ENCODE data around the gene NKX6-2. TPM values are rescaled to one million over a fixed set of nuclear protein-coding genes. Genes with fewer than 3 reads are reported as not detected.

NKX6-2 gene
- total RNA-seq, 6 experiments from 2014 or later = not detected

DNA sequence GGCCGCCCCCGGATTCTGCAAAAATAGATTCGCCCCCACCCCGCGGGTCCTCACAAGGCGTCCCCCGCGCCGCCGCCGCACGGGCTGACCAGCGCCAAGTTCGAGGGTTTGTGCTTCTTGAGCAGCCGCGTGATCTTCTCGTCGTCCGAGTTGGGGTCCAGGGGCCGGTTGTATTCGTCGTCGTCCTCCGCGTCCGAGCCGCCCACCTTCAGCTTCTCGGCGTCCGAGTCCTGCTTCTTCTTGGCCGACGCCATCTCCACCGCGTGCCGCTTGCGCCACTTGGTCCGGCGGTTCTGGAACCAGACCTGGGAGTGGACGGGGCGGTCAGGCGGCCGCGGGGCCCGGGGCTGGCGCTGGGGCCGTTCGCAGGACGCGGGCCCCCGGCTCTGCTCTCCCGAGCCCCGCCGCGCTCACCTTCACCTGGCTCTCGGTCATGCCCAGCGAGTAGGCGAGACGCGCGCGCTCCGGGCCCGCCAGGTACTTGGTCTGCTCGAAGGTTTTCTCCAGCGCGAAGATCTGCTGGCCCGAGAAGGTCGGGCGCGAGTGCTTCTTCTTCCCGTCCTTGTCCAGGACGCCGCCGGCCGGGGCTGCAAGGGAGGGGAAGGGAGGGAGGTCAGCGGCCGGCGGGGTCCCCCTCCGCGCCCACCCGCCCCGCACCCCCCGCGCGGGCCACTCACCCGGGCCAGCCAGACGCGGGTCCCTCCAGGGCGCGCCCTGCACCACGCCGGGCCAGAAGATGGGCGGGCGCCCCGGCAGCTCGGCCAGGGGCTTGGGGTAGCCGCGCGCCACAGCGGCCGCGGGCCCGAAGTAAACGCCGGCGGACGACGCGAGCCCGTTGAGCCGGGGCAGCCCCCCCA, 853 bp downstream of the NKX6-2 start:
- no peak for DNase-seq
- peaks cover 6% of the 10 kb centered on the region for H3K9me3 Mint-ChIP-seq
- TF ChIP-seq, protein P1, sequence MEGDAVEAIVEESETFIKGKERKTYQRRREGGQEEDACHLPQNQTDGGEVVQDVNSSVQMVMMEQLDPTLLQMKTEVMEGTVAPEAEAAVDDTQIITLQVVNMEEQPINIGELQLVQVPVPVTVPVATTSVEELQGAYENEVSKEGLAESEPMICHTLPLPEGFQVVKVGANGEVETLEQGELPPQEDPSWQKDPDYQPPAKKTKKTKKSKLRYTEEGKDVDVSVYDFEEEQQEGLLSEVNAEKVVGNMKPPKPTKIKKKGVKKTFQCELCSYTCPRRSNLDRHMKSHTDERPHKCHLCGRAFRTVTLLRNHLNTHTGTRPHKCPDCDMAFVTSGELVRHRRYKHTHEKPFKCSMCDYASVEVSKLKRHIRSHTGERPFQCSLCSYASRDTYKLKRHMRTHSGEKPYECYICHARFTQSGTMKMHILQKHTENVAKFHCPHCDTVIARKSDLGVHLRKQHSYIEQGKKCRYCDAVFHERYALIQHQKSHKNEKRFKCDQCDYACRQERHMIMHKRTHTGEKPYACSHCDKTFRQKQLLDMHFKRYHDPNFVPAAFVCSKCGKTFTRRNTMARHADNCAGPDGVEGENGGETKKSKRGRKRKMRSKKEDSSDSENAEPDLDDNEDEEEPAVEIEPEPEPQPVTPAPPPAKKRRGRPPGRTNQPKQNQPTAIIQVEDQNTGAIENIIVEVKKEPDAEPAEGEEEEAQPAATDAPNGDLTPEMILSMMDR (IDR thresholded peaks at IDR 0.05) = no peak
- peaks cover 17% of the 10 kb centered on the region for H3K36me3 Mint-ChIP-seq (ENCODE audit: low read depth)
- no peaks in the 10 kb centered on the region for H3K4me1 Mint-ChIP-seq (ENCODE audit: low read depth)
- no peak overlapping the region for H3K27ac Mint-ChIP-seq
- H3K27me3 Mint-ChIP-seq (ENCODE audit: insufficient read depth) = peaks cover 22% of the 10 kb centered on the region
- H3K4me3 Mint-ChIP-seq = no peak overlapping the region

DNA sequence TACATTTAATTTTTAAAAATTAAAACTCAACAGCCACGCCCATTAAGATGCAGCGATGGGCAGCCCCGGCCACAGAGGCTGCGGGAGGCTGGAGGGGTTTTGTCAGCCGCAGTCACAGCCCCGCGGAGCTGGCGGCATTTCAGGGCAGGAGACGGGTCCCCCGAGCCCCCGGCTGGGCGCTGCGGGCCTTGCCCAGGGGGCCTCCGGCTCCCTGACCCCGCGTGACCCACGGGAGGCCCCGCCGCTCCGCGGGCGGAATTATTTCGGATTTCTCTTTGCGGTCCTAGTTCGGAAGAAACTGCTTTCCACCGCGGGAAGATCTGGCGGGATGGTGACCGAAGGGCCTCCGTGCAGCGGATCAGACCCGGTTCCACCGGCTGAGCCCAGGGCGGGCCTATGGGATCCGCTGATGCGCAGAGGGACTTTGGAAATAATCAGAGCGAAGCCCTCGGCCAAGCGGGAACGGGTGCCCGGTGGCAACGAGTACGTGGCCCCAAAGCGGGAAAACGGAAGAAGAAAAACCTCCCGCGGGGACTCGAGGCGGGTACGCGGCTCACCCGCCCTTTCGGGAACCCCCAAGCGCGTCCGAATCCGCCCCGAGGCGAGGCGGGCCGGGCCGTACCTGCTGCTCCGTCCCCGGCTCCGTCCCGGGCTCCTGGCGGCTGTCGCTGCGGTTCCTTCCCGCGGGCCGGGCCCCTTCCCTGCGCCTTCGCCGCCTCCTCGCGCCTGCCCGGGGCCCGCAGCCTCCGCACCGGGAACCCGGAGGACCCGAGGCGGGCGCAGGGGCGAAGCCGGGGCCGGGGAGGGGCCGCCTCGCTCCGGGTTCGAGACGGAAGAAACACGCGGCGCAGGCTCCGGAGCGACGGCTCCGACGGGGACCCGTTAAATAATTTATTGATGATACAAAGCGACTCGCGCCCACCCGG, 1.7 kb downstream of the NKX6-2 start:
- no peak overlapping the region for H3K4me3 Mint-ChIP-seq
- H3K9me3 Mint-ChIP-seq = peaks cover 6% of the 10 kb centered on the region
- H3K4me1 Mint-ChIP-seq (ENCODE audit: low read depth) = no peaks in the 10 kb centered on the region
- peaks cover 17% of the 10 kb centered on the region for H3K36me3 Mint-ChIP-seq (ENCODE audit: low read depth)
- no peak for DNase-seq
- no peak overlapping the region for H3K27ac Mint-ChIP-seq
- TF ChIP-seq, protein P1 (IDR thresholded peaks at IDR 0.05) = no peak
- H3K27me3 Mint-ChIP-seq (ENCODE audit: insufficient read depth) = peaks cover 19% of the 10 kb centered on the region

DNA sequence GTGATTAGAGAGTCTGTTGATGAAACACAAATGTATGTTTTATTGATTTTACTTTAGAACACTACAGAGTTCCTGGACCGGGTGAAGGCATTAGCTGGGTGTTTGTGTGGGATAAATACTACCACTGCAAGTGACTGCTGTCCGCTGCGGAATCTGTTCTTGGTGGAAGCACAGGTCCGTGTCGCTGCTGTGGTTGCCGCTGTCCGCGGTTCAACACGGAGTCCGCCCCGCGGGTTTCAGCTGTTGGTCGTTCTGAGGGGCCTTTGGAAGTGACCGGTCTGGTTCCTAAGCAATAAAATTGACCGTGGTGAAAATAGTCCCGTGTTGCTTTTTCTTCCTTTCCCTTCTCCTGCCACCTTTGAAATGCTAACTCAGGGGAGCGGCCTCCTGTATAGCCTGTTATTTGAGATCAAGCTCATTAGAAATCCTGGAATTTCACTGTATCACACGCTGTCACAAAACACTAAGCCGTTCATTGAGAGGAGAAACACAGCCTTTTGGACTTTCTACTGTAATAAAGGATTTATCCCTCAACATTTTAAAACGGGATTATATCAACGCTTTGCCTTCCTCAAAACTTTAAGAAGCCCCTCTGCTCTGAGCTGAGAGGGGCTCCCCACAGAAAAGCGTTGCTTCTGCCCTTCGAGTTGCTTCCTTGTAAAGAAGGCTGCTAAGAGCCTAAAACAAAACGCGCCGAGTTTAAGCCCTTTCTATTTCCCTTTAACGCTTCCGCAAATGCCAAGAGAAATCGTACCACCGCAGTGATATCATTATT, 2.6 kb downstream of the NKX6-2 start:
- no peaks in the 10 kb centered on the region for H3K4me1 Mint-ChIP-seq (ENCODE audit: low read depth)

DNA sequence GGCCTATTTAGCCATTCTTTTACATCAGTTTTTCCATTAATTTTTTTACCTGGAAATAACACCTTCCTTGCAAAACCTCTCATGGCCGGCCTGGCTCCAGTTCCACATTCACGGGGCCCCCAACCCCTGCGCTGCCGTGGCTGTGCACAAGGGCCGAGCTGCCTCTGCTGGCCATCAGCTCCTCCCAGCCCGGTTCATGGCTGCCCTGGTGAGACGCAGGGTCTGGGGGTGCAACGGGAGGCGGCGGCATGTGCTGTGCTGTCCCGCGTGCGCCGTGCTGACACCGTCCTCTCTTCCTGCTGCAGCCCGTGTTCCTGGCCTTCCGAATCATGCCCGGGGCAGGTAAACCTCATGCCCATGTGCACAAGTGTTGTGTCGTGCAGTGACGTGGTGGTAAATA, 4.4 kb downstream of the NKX6-2 start:
- Mint-ChIP-seq H3K27me3 (ENCODE audit: insufficient read depth) (peaks cover 19% of the 10 kb centered on the region), H3K4me3 (no peak overlapping the region)

More for the DNA sequence above, 2.6 kb downstream of the NKX6-2 start:
- Mint-ChIP-seq H3K4me3 (no peak overlapping the region), H3K36me3 (ENCODE audit: low read depth) (peaks cover 17% of the 10 kb centered on the region), H3K9me3 (peaks cover 6% of the 10 kb centered on the region), H3K27me3 (ENCODE audit: insufficient read depth) (peaks cover 17% of the 10 kb centered on the region), H3K27ac (no peak overlapping the region)
- DNase-seq = no peak
- TF ChIP-seq, protein P1 (IDR thresholded peaks at IDR 0.05) = no peak

More for the DNA sequence above, 4.4 kb downstream of the NKX6-2 start:
- Mint-ChIP-seq H3K36me3 (ENCODE audit: low read depth) (peaks cover 17% of the 10 kb centered on the region), H3K4me1 (ENCODE audit: low read depth) (no peaks in the 10 kb centered on the region), H3K27ac (no peak overlapping the region), H3K9me3 (peaks cover 6% of the 10 kb centered on the region)
- no peak for DNase-seq
- TF ChIP-seq, protein P1 (IDR thresholded peaks at IDR 0.05) = no peak

All from HFFc6 (cell line).